HL-60 (cell line): Measurements from ENCODE around the gene HOXB3.

Experiments used
- CTCF ChIP-seq: IDR thresholded peaks from one replicate; pipeline ENCODE4 v1.5.1; 2011; ENCODE audit warnings: low read length, control low read depth, inconsistent platforms; ENCODE audit not compliant: insufficient read depth
- POLR2AphosphoS5 ChIP-seq: IDR thresholded peaks from 2 replicates; pipeline ENCODE4 v1.6.1; 2012; ENCODE audit warnings: low read depth
- SPI1 ChIP-seq: IDR thresholded peaks from 2 replicates; pipeline ENCODE4 v1.6.1; 2012; ENCODE audit warnings: low read depth, mild to moderate bottlenecking, borderline replicate concordance

- TF ChIP-seq CTCF = no peak
- TF ChIP-seq POLR2AphosphoS5 = no peak
- TF ChIP-seq SPI1 = no peak
Observed at GRCh38 chr17:48575066-48575582, 14.9 kb downstream of the HOXB3 start.
